GF-D8 (cell line): Measurements from ENCODE around the gene SPC24.

Source experiments
- DNase-seq: peaks from one replicate; lab custom pipeline; 2025; lab: John Stamatoyannopoulos, UW

The SPC24 gene

DNA sequence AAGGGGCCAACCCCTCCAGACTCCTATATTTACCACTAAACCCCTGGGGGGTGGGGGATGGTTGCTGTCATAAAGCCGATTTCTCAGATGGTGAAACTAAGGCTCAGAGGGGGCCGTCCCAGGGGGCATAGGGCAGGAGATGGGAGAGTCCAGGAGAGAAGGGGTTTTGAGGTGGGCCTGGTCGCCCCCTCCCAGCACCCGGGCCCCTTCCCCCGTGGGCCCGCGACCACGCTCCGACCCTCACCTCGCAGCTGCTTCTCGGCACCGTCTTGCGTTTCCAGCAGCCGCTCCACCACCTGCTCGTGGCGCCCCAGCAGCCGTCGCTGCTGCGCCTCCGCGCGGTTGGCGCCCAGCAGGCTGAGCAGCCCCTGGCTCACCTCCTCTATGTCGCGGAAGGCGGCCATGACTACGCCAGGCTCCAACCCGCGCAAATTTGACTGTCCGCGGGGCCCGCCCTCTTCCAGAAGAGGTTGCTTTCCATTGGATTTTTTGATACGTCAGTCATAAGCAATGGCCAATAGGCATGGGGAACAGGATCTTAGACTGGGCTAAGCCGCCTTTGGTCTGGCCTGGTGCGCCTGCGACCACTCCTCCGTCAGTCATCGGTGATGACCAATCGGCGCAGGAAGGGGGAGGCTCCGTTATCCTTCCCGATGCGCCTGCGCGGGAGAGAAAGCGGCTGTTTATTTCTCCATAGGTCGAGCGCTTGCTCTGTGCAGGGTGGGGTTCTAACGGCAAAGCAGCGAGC, at the start of gene SPC24:
SPC24 (minus strand) TSS at position 410 of the 748 bp plus-strand sequence; CDS start at position 404, 6 bp downstream.
- DNase-seq = peak; percentile 95

DNA sequence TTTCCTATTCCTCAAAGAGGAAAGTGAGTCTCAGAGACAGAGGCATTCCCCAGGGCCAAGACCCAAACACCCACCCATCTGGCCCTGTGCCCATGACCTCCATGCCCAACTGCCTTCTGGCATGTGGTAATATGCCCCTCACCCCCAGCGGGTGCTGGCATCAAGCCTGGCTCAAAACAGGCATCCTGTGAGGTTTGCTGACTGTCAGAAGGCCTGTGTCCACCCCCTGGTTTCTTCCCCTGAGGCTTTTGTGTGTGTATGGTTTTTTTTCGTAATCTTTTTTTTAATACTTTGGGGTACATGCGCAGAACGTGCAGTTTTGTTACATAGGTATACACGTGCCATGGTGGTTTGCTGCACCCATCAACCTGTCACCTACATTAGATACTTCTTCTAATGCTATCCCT, 49.4 kb upstream of the SPC24 start:
- DNase-seq = peak; percentile 63

- DNase-seq = no peak
These were observed 48.6 kb upstream of the SPC24 start for GRCh38 chr19:11204076-11204602.

GRCh38 chr19:11203194-11204075, 47.9 kb upstream of the SPC24 start:
- DNase-seq = no peak

- DNase-seq = no peak
These were observed 47.1 kb upstream of the SPC24 start for GRCh38 chr19:11202488-11203193.

DNA sequence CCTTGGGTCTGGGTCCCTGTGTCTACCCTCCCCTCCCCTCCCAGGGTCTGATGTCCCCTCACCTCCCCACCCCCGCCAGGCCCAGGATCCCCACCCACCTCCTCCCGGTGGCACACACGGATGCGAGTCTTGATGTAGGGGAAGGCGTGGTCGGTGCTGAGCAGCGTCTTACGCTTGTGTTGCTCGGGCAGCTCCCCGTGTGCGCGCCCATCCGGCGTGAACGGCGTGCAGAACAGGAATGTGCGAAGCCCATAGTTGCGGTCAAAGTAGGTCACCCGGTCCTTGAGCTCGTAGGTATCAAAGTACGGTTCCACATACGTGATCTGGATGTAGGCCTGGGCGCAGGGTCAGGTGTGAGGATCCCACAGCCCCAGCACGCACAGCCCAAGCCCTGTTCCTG, 46.2 kb upstream of the SPC24 start:
- DNase-seq = no peak

- DNase-seq = no peak
These were observed 45.3 kb upstream of the SPC24 start for GRCh38 chr19:11200931-11201330.

GRCh38 chr19:11200015-11200574, 44.5 kb upstream of the SPC24 start:
- DNase-seq = no peak

GRCh38 chr19:11199517-11199916, 43.9 kb upstream of the SPC24 start:
- DNase-seq = no peak

GRCh38 chr19:11198769-11199424, 43.3 kb upstream of the SPC24 start:
- DNase-seq = no peak

- DNase-seq = no peak
These were observed 42.6 kb upstream of the SPC24 start for GRCh38 chr19:11198175-11198534.

GRCh38 chr19:11197291-11198174, 42.0 kb upstream of the SPC24 start, which contains the start of gene KANK2:
TSS of gene KANK2 (minus strand) at chr19:11197545. CDS start at chr19:11194511, 3,034 bp downstream.
- DNase-seq = peak; percentile 14

GRCh38 chr19:11196406-11197287, 41.1 kb upstream of the SPC24 start:
- DNase-seq = no peak

GRCh38 chr19:11195681-11196080, 40.1 kb upstream of the SPC24 start:
- no peak for DNase-seq

DNA sequence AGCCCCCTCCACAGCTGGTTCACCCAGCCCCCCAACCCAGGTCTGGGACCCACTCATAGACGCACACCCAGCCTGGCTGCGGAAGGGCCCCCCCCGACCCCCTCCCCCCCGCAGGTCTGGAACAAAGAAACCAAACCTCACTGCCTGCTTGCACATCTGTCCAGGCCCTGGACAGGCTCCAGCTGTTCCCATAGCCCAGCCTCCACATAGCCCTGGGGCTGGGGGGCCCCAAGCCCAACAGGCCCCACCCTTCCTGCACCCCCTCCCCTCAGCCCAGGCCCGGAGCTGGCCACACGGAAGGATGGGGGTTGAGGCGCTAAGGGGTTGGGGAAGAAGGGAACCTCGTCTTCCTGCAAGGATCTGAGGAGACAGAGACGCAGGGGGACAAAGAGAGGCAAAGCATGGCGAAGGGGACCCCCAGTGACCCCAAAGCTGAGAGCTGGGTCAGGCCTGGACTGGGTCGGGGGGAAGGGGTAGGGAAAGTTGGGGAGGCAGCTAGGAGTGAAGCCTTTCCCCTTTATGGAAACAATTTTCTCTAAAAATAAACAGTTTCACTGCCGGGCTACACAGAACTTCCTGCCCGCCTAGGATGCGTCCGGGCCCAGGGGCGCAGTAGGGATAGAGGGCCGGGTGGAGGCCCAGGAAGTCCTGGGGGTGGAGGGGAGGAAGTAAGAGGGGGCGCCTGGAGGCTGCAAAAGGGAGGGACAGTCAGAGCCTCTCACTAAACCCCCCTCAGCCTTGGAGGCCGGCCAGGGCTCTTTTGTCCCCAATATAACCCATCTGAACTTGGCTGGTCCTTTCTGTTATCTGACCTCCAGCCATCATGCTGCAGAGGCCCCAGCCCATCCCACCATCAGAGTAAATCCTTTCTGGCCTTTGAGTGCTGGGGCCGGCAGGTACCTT, 39.3 kb upstream of the SPC24 start:
- DNase-seq = no peak

- DNase-seq = no peak
These were observed 38.6 kb upstream of the SPC24 start for GRCh38 chr19:11194173-11194572.

DNA sequence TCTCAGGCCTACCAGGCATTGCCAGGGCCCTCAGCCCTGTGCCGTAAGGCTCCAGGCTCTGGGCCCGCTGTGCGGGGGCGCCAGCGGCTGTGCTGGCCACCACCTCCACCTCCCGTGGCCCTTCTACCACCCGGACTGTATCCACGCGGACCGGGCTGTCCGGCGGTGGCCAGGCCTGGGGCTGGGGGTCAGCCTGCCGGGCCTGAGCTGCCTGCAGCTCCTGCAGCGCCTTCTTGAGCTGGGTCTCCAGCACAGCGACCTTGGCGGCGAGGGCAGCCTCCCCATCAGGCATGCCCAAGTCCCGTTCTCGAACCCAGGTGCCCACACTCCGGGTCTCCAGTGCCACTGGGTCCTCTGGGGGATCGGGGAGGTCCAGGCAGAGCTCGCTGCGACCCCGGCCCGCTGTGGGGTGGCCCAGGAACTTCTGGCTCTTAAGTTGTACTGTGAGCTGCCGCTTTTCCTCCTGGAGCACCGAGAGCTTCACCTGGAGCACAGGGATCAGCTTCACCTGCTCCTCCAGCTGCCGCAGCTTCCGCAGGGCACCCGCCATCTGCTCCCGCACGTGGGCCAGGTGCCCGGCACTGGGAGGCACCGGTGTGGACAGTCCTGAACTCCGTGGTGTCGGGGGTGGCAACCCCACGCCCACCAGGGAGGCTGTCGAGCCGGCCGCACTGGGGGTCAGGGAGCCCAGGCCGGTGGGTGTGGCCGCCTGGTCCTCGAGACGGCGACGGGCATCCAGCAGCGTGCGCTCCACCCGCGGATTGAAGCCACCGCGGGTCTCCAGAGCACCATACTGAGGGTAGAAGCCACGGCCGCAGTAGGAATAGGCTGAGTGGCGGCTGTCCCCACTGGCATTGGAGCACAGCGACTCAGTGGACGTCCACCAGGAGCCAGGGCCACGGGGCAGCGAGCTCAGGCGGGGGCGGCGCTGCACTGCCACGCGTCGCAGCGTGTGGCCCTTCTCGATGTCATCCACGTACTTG, 37.7 kb upstream of the SPC24 start:
- DNase-seq = no peak
